ENCODE results near the gene PARL. TPM values are rescaled to one million over a fixed set of nuclear protein-coding genes. Genes with fewer than 3 reads are reported as not detected.

Gene PARL
- total and polyA plus RNA-seq, 2 of the 8 experiments (the other 6 are each of a cell fraction or from before 2014, with no cell fraction given) = 62.7 to 85.0 TPM

DNA sequence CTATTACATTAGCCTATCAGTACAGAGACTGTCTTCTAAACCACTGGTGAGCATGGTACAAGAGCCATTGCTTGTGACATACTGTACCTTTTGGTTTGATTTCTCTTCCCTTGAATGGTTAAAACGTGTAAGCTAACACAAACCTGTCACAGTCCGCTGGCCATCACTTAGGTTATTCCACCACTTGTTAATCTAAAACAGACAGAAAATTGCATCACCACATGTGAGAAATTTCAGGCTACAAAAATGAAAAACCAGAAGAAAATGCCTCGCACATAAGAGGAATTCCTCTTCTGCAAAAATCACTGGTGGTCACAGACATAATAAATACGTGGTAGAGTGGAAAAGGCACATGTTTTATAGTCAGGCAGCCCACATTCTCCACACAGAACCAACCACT, 22.1 kb downstream of the PARL start (continued):
- TF ChIP-seq, protein P1, sequence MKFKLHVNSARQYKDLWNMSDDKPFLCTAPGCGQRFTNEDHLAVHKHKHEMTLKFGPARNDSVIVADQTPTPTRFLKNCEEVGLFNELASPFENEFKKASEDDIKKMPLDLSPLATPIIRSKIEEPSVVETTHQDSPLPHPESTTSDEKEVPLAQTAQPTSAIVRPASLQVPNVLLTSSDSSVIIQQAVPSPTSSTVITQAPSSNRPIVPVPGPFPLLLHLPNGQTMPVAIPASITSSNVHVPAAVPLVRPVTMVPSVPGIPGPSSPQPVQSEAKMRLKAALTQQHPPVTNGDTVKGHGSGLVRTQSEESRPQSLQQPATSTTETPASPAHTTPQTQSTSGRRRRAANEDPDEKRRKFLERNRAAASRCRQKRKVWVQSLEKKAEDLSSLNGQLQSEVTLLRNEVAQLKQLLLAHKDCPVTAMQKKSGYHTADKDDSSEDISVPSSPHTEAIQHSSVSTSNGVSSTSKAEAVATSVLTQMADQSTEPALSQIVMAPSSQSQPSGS (IDR thresholded peaks at IDR 0.05; ENCODE audit: low read length) = no peak
- no peak for TF ChIP-seq NRF1 (IDR thresholded peaks at IDR 0.05; ENCODE audit: low read depth, low read length)
- TF ChIP-seq, protein P2, sequence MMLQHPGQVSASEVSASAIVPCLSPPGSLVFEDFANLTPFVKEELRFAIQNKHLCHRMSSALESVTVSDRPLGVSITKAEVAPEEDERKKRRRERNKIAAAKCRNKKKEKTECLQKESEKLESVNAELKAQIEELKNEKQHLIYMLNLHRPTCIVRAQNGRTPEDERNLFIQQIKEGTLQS (IDR thresholded peaks at IDR 0.05; ENCODE audit: insufficient read depth, low read depth, low read length) = no peak
- no peak for TF ChIP-seq JUN (IDR thresholded peaks at IDR 0.05; ENCODE audit: low read depth, low read length)
- TF ChIP-seq NANOG (IDR thresholded peaks at IDR 0.05; ENCODE audit: insufficient read depth, low read depth, low read length, poor library complexity, severe bottlenecking) = no peak
- TF ChIP-seq USF2 (IDR thresholded peaks at IDR 0.05; ENCODE audit: low read length) = no peak

Measured in H1 (cell line).